Brain microvascular endothelial cell (primary cell): Measurements from ENCODE around the gene GAREM2.
A peak's percentile ranks its signal among the peaks of the same experiment; 100 is the strongest.

Source experiments
- DNase-seq: peaks from one replicate; pipeline ENCODE4 v3.0.0-alpha.2; 2020
- H3K27ac ChIP-seq: fragments of 250-450 bp; sonication (Bioruptor Pico); 2 replicates; pipeline ENCODE4 v1.5.1; 2020; ENCODE audit warnings: mild to moderate bottlenecking, moderate library complexity
- H3K27me3 ChIP-seq: fragments of 250-450 bp; sonication (Bioruptor Pico); replicated peaks from 2 replicates; pipeline ENCODE4 v1.5.1; 2020; ENCODE audit warnings: mild to moderate bottlenecking
- H3K36me3 ChIP-seq: fragments of 250-450 bp; sonication (Bioruptor Pico); replicated peaks from 2 replicates; pipeline ENCODE4 v1.5.1; 2020; ENCODE audit warnings: mild to moderate bottlenecking
- H3K4me3 ChIP-seq: 2 replicates; pipeline ENCODE4 v1.5.1; 2011; ENCODE audit warnings: low read depth, mild to moderate bottlenecking, control low read depth, low read length, moderate library complexity
- CTCF ChIP-seq: IDR thresholded peaks from 2 replicates; pipeline ENCODE4 v1.5.1; 2011; ENCODE audit warnings: low read depth, mild to moderate bottlenecking, moderate library complexity, low read length, control low read depth, inconsistent platforms; ENCODE audit errors: missing control alignments
- in situ Hi-C: cut with HindIII; loops from 2 replicates; pipeline ENCODE4 v1.10.0; 2017; ENCODE audit warnings: low sequenced_read_pairs, low pct_ligation_motif_present

GAREM2 gene

GRCh38 chr2:26217720-26218119 lies 44.8 kb downstream of the GAREM2 start:
- H3K36me3 ChIP-seq = peaks cover 43% of the 10 kb centered on the region
- TF ChIP-seq CTCF = no peak
- no peaks in the 10 kb centered on the region for H3K27me3 ChIP-seq
- no peak overlapping the region for H3K27ac ChIP-seq
- in situ Hi-C loops = no loop called here
- no peak for DNase-seq
- H3K4me3 ChIP-seq = no peak overlapping the region

- no peak for DNase-seq
- Histone ChIP-seq H3K27me3 (no peaks in the 10 kb centered on the region), H3K4me3 (no peak overlapping the region), H3K27ac (no peak overlapping the region), H3K36me3 (peaks cover 16% of the 10 kb centered on the region)
- in situ Hi-C loops = no loop called here
- no peak for TF ChIP-seq CTCF
These were observed 50.1 kb downstream of the GAREM2 start for GRCh38 chr2:26223018-26223417.

- in situ Hi-C loops = no loop called here
- Histone ChIP-seq H3K27me3 (no peaks in the 10 kb centered on the region), H3K27ac (no peak overlapping the region), H3K4me3 (no peak overlapping the region), H3K36me3 (peaks cover 26% of the 10 kb centered on the region)
- no peak for TF ChIP-seq CTCF
- no peak for DNase-seq
These were observed 51.2 kb downstream of the GAREM2 start for GRCh38 chr2:26224095-26224494.

GRCh38 chr2:26229595-26229994 lies 56.7 kb downstream of the GAREM2 start:
- Histone ChIP-seq H3K4me3 (no peak overlapping the region), H3K27ac (no peak overlapping the region), H3K36me3 (peaks cover 61% of the 10 kb centered on the region), H3K27me3 (no peaks in the 10 kb centered on the region)
- no peak for DNase-seq
- in situ Hi-C loops = no loop called here
- TF ChIP-seq CTCF = no peak

GRCh38 chr2:26230806-26231205 lies 57.9 kb downstream of the GAREM2 start:
- no peak for TF ChIP-seq CTCF
- Histone ChIP-seq H3K4me3 (no peak overlapping the region), H3K27me3 (no peaks in the 10 kb centered on the region), H3K27ac (no peak overlapping the region), H3K36me3 (peaks cover 69% of the 10 kb centered on the region)
- in situ Hi-C loops = no loop called here
- no peak for DNase-seq

GRCh38 chr2:26235089-26235488 lies 62.2 kb downstream of the GAREM2 start:
- in situ Hi-C loops = no loop called here
- no peak for DNase-seq
- peaks cover 54% of the 10 kb centered on the region for H3K36me3 ChIP-seq

More at GRCh38 chr2:26235089-26235488, 62.2 kb downstream of the GAREM2 start:
- TF ChIP-seq CTCF = peak; percentile 48
- no peaks in the 10 kb centered on the region for H3K27me3 ChIP-seq
- no peak overlapping the region for H3K4me3 ChIP-seq
- H3K27ac ChIP-seq = no peak overlapping the region
